GM21360 (cell line): Measurements from ENCODE around the gene LRRC32.
"Not testable (repeated sequence)": the region's sequence is repeated elsewhere in the genome, so short reads cannot be mapped to it uniquely, and the experiment has no call there.

Experiments used
- ATAC-seq: cut with Tn5 transposase; IDR thresholded peaks from one replicate; pipeline ENCODE4 v1.9.1; 2021; ENCODE audit warnings: mild to moderate bottlenecking, moderate library complexity; ENCODE audit not compliant: unreplicated experiment

LRRC32 gene

DNA sequence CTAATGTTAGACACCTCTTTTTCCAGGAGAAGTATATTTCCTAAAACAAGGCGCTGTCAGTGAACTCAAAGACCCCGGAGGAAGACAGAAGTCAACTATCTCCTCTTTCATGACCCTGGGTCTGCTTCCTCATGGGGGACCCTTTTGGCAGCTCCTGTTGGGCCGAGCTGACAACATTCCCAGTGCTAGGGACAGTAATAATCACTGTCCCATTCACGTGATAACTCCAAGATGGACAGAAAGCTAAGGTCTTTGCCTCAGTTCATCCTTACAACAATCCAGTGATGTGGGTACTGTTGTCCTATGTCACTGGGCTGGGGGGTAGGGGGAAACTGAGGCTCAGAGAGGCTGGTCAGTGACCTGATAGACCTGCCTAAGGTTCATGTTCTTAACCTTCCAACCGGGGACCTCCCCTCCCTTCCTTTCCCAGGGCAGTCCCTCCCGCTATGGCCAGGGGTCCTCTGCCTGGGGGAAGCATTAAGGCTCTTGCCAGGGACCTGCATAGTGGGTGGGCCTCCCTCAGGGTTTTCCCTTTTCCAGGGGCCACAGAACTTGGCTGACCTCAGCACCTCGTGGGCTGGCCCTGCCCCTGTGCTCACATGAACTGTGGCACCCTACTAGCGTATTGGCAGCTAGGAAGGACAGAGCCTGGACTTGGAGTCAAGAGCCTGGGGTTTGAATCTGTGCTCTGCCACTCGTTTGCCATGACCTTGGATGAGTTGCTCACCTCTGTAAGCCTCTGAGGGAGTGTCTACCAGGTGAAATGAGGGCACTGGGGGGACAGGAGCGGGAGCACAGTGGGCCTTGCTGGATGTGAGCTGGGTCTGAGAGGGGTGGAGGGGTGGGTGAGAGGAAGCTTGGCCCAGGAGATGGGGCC is 53.6 kb downstream of the LRRC32 start:
- ATAC-seq, result no peak

DNA sequence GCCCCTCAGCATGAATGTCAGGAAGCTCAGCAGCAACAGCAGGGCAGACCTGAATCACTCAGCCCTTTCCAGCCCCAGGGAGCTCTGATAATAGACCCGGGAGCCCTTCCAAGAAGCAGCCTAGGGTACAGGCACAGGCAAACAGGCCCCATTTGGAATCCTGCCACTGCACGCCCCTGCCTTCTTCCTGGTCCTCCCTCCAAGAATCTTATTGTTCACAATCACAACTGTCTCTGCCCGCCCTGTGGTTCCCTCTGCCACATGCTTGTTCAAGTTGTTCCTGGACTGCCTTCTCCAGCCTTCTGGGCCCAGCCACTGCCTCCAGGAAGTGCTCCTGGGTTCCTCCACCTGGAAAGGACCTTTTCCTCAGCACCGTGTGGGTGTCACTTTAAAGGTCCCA is 54.6 kb downstream of the LRRC32 start:
- ATAC-seq, result no peak

DNA sequence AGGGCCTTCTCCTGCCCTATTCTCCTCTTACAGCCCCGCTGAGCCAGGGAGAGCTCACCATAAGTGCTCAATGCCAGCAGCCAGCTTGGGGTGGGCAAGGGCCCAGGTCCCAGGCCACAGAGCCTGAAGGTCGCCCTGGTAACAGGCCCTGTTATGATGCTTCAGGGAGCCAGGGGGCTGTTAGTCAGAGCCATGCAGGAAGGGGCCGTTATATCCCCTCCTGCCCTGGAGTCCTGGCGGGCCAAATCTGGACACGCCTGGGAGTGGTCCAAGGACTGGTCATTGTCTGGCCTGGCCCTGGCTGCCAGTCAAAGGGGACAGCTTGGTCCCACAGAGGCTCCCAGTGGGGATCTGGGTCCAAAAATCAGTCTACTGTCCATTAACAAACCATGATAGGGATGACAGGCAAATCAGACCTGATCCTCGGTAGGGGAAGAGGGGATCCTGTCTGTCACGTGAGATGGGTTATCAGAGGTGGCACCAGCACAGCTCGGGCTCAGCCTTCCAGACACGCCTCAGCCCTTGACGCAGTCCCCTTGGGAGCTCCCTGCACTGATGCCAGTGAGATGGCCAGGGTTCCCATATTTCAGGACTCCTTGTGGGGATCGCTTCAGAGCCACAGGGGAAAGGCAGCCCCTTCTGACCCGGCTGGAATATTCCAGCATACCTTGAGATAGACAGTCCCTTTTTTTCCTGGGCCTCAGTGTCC is 55.9 kb downstream of the LRRC32 start:
- ATAC-seq, result no peak

DNA sequence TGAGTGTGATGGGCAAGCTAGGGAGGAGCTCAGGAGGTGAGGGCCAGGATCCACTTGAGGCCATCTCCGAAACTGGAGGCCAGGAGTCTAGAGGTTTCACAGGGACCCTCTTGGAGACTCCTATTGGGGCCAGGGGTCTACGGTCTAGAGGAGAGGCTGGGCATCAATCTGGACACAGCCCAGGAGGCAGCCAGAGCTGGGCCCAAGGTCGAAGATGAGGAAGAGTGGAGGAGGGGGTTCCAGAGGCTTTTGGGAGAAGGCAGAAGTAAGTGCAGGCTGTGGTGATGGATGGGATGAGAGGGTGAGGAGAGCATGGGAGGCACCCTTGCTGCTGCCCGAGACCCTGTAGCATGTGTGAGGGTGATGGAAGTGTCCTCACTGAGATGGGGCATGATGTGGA is 56.6 kb downstream of the LRRC32 start:
- ATAC-seq, result no peak

DNA sequence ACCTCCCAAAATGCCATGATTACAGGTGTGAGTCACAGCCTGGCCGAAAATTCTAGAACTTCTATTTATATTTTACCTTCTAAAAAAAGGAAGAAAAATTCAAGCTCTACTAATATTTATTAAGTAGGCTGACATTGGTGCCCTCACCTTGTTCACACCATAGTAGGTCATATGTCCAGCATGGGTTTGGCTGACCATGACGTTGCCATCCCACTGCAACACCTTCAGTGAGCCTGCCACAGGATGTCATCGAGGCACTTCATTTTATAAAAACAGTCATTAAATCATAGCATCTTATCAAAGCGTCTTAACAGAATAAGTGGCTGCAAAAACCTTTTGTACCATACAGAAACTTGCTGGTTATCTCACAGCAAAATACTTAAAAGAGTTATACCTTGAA is 58.3 kb downstream of the LRRC32 start:
- ATAC-seq, result no peak

DNA sequence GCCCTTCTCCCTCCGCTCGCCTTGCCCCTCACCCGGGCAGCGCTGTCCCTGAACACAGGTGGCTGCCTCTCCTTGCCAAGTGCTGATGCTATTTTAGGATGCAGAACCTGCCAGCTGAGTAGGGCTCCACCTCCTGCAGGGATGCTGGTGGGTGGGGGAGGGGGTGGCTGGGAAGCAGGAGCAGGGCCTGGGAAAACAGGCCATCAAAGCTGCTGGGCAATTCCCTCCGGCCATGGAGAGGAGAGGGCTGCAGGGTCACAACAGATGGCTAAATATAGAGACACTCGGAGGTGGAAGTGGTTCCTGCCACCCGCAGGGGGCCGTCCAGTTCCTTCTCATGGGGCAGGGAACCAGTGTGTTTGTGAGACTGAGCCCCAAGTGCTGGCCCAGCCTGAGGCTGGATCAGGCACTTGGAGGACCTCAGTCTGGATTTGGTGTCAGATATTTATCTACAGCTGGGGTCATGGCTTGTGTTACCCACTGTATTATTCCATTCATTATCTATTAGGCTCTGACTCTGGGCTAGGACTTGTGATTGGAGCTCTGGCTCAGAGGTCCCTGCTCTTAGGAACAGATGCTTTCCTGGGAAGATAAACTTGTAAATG is 59.6 kb downstream of the LRRC32 start:
- ATAC-seq, result no peak

DNA sequence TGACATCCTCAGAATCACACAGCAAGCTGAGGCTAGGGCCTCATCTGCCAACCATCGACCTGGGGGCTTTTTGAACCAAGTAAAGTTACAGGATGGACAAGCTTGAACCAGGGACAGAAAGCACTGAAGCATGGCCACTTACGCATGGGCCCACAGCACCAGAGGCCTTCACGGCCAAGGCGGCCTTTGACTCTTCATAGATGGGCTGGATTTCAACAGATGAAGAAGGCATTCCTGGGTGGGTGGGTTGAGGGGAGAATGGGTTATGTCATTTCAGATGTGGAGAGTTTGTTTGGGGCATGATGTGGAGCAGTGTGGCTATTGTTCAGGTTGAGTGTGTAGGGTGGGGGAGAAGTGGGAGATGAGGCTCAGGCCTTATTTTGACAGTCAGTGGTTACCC is 60.2 kb downstream of the LRRC32 start:
- no peak for ATAC-seq

DNA sequence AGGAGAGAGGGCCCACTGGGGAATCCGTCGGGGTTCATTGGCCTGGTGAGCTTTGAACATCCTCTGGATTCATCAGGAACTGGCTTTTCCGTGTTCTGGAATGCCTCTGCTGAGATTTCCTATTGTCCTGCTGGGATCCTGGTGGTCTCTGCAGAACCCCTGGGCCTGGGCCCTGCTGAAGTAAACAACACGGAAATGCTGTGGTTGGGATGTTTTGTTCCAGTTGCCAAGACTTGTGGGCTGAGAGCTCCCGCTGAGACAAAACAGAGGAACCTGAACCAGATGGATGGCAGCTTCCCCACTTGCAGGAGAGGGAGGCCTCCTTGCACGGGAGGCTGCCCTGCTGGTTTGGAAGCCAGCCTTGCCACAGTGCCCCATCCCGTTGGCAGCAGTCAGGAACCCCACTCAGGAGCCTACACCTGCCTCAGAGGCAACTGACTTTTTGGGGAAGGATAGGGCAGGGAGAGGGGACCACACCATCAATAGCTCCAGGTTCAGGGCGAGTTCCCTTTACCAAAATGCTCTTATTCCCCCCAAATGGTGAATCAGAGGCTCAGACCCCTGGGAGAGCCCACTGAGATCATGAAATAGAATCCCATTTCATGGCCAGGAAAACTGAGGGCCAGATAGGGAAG is 60.7 kb downstream of the LRRC32 start:
- no peak for ATAC-seq

DNA sequence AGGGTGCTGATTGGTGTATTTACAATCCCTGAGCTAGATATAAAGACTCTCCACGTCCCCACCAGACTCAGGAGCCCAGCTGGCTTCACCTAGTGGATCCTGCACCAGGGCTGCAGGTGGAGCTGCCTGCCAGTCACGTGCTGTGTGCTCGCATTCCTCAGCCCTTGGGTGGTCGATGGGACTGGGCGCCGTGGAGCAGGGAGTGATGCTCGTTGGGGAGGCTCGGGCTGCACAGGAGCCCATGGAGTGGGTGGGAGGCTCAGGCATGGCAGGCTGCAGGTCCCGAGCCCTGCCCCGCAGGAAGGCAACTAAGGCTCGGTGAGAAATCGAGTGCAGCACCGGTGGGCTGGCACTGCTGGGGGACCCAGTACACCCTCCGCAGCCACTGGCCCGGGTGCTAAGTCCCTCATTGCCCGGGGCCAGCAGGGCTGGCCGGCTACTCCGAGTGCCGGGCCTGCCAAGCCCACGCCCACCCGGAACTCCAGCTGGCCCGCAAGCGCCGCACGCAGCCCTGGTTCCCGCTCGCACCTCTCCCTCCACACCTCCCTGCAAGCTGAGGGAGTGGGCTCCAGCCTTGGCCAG is 61.6 kb downstream of the LRRC32 start:
- not testable (repeated sequence) for ATAC-seq

DNA sequence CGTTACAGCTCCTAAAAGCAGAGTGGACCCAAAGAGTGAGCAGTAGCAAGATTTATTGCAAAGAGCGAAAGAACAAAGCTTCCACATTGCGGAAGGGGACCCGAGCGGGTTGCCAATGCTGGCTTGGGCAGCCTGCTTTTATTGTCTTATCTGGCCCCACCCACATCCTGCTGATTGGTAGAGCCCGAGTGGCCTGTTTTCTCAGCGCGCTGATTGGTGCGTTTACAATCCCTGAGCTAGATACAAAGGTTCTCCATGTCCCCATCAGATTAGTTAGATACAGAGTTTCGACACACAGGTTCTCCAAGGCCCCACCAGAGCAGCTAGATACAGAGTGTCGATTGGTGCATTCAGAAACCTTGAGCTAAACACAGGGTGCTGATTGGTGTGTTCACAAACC is 62.3 kb downstream of the LRRC32 start:
- ATAC-seq, result not testable (repeated sequence)
